Skeletal muscle cell (primary cell): ENCODE data around the gene HSPA12A.

Source experiments
- DNase-seq: peaks from one replicate; pipeline ENCODE4 v3.0.0-alpha.2; 2010; ENCODE audit warnings: low read depth
- H3K4me3 ChIP-seq: 2 replicates; pipeline ENCODE4 v1.5.1; 2011; ENCODE audit warnings: low read depth, mild to moderate bottlenecking, control low read depth, low read length, moderate library complexity

HSPA12A gene

GRCh38 chr10:116742367-116743265 is at the start of gene HSPA12A:
HSPA12A (minus strand) TSS chr10:116742566; CDS start chr10:116742469, 97 bp downstream.
- no peak for DNase-seq
- H3K4me3 ChIP-seq: peak within 1 kb of the TSS; percentile 64

GRCh38 chr10:116791241-116791640 is 48.9 kb upstream of the HSPA12A start:
- no peak overlapping the region for H3K4me3 ChIP-seq
- DNase-seq: no peak

- DNase-seq: peak; percentile 24
- peak overlapping the region; percentile 28 for H3K4me3 ChIP-seq
These were observed 45.7 kb upstream of the HSPA12A start for GRCh38 chr10:116787893-116788665.

DNA sequence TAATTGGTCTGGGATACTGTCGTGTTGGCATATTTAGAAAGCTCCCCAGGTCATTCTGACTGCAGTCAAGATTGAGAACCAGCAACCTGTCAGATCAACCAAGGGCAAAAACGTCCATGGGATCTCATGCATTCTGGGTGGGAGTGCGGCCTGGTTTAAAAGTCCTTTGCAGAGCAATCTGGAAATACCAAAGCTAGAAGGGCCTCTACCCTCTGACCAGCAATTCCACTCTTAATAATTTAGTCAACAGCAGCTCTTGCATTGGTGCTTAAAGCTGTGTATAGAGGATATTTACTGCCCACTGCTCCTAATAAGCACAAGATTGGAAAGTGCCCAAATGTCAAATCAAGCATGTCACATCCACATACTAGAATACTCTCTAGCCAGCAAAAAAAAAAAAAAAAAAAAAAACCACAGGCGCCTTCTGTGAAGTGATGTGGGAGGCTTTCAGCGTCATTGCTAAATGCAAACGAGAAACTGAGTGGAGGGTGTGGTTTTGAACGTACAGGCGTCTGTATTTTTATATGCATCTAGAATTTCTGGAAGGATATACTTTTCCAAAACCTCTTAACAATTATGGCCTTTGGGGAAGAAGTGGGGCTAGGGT is 44.8 kb upstream of the HSPA12A start:
- DNase-seq: no peak
- no peak overlapping the region for H3K4me3 ChIP-seq

GRCh38 chr10:116785867-116786266 is 43.5 kb upstream of the HSPA12A start:
- H3K4me3 ChIP-seq: no peak overlapping the region
- DNase-seq: no peak

DNA sequence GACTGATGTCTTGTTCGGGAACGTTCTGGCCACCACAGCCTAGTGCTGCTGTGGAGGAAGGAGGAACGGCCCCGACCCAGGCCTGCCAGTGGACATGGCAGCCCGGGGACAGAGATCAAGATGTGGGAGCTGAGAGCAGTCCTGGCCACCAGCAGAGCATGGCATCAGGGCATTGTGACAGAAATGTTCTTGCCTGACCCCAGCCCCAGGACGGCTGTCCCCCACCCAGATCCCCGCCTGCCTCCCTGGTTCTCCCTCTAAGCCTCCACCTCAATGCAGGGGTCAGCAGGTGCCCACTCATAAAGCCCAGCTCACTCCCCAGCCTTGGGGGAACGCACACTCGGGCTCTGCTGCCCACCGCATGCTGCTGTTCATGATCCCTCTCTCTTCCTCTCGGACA is 42.9 kb upstream of the HSPA12A start:
- no peak overlapping the region for H3K4me3 ChIP-seq
- no peak for DNase-seq

- DNase-seq: no peak
These were observed 42.3 kb upstream of the HSPA12A start for GRCh38 chr10:116784651-116785050.

DNA sequence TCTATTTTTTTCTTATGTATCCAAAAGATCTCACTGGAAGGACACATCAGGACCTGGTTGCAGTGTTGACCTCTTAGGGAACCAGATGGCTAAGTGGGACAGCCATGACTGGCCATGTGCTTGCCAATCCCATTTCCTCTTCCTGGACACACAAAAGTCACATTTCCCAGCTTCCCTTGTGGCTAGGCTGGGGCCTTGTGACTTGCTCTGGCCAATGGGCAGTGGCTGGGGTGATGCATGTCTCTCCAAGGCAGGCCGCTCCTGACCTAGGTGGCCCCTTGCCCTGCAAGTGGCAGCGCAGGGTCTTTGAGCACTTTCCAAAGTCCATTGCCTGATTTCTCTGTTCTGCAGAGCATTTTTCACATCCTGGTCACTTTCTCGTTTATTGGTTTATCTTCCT is 41.7 kb upstream of the HSPA12A start:
- H3K4me3 ChIP-seq: no peak overlapping the region
- DNase-seq: no peak

More at GRCh38 chr10:116784651-116785050, 42.3 kb upstream of the HSPA12A start:
- H3K4me3 ChIP-seq: no peak overlapping the region

DNA sequence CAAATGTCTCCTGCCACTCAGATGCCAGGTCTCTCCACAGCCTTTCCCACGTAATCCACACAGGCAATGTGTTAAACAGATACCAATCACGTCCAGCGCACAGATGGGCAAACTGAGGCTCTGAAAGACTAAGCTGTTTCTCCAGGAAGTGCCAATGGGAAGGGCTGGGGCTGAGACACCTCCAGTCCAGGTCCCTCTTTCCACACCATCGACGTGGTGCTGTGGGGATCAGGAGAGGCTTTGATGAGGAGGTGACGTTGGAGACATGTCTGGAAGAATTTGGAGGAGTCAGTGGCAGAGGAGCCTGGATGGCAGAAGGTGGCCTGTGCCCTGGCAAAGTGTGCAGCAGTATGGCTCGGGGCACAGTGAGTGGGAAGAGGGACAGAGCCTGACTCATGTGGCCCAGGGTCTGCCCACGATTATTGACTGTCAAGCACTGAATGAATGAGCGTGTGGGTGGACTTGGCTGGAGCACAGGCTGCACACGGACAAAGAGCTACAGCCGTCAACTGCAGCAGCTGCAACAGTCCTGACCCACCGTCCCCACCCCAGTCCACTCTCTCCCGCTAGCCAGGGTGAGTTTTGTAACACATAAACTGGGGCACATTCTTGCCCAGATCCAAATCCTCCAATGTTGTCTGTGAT is 40.8 kb upstream of the HSPA12A start:
- H3K4me3 ChIP-seq: no peak overlapping the region
- DNase-seq: peak; percentile 41

- H3K4me3 ChIP-seq: no peak overlapping the region
- DNase-seq: no peak
These were observed 39.1 kb upstream of the HSPA12A start for GRCh38 chr10:116781370-116781884.

DNA sequence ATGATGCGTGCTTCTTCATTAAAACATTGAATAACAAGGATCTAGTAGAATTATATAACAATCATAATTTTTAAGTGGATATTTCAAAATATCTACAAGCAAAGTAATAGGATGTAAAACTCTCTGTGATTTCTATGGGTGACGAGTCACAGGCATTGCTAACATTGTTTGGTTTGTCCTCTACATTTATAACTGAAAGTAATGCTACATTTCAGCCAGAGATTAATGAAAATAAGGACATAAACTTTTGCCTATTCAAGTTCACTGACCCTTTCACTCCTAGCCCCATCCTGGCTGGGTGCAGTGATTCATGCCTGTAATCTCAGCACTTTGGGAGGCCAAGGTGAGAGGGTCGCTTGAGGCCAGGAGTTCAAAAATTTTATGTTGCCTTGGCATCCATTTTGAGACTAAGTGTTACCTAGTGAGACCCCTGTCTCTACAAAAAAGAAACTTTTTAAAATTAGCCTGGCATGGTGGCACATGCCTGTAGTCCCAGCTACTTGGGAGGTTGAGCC is 38.4 kb upstream of the HSPA12A start:
- no peak for DNase-seq
- no peak overlapping the region for H3K4me3 ChIP-seq

GRCh38 chr10:116779076-116779687 is 36.8 kb upstream of the HSPA12A start:
- DNase-seq: no peak
- H3K4me3 ChIP-seq: no peak overlapping the region

GRCh38 chr10:116777006-116777405 is 34.6 kb upstream of the HSPA12A start:
- no peak overlapping the region for H3K4me3 ChIP-seq
- DNase-seq: no peak

GRCh38 chr10:116775488-116776400 is 33.4 kb upstream of the HSPA12A start:
- DNase-seq: no peak

DNA sequence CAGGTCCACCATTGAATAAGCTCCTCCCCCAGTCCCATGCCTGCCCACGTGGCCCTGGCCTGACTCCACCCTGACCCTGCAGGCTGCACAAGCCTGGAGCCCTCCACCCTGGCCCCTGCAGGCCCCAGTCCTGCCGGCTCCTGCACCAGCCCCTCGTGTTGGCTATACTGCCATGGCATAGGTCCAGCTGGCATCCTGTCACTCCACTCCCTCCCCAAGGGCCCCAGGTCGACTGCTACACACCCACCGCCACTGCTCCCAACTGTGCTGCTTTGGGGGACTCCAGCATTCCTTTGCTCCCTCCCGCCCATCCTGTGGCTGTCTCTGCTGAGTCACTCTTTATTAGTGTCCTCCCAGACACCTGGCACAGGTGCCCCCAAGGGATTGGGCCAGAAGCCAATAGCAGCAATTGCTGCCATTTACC is 32.4 kb upstream of the HSPA12A start:
- H3K4me3 ChIP-seq: no peak overlapping the region
- DNase-seq: no peak

More at GRCh38 chr10:116775488-116776400, 33.4 kb upstream of the HSPA12A start:
- H3K4me3 ChIP-seq: no peak overlapping the region

DNA sequence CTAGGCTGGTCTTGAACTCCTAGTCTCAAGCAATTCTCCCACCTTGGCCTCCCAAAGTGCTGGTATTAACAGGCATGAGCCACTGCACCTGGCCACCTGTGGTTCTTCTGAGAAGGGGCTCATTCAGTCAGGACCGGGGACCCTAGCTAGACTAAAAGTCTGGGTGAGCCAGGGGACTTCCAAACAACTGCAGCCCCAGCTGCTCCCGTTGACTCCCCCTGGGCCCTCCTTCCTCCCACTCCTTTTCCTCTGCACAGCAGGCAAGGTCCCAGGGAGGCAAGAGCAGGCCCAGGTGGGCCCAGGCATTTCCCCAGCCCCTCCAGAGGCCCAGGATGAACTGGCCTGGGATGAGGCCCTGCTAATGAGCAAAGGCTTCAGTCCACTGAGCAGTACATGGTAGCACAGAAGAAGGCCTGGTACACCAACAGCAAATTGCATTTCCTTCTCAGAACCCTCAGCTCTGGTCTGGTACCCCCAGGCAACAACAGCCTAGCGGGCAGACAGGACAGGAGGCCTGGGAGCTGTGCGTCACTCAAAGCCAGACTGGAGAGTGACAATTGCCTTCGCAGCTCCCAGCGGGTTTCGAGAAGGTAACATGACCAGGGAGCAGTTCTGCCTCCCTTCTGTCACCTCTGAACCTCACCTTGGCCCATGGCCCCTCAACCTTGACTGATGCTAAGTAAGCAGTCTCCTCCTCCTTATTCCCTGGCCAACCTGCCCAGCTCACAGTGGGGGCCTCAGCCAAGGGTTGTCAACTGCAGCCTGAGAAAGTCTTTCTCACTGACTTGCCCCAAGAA is 30.7 kb upstream of the HSPA12A start:
- H3K4me3 ChIP-seq: no peak overlapping the region
- DNase-seq: no peak
